GM06990 (cell line): Measurements from ENCODE around the gene CCR8.

ENCODE experiments used
- DNase-seq: peaks from one replicate; pipeline ENCODE4 v3.0.0-alpha.2; 2011; ENCODE audit not compliant: insufficient read length; ENCODE audit errors: extremely low read depth
- H3K27me3 ChIP-seq: replicated peaks from 2 replicates; pipeline ENCODE4 v1.6.0; 2011; ENCODE audit warnings: low read length; ENCODE audit not compliant: control insufficient read depth, insufficient read depth
- H3K36me3 ChIP-seq: 2 replicates; pipeline ENCODE4 v1.5.1; 2011; ENCODE audit warnings: low read length; ENCODE audit not compliant: control insufficient read depth, insufficient read depth
- H3K4me3 ChIP-seq: replicated peaks from 2 replicates; pipeline ENCODE4 v1.5.1; 2011; ENCODE audit warnings: low read depth, mild to moderate bottlenecking, control low read depth, low read length
- CTCF ChIP-seq: IDR thresholded peaks from 2 replicates; pipeline ENCODE4 v1.5.1; 2011; ENCODE audit warnings: low read length, control low read depth, mild to moderate bottlenecking, inconsistent platforms; ENCODE audit not compliant: insufficient read depth, poor library complexity, severe bottlenecking

CCR8 gene

GRCh38 chr3:39290255-39290654, 39.3 kb upstream of the CCR8 start:
- TF ChIP-seq CTCF: no peak
- no peak overlapping the region for H3K4me3 ChIP-seq
- DNase-seq: no peak
- H3K27me3 ChIP-seq: no peaks in the 10 kb centered on the region
- no peaks in the 10 kb centered on the region for H3K36me3 ChIP-seq

DNA sequence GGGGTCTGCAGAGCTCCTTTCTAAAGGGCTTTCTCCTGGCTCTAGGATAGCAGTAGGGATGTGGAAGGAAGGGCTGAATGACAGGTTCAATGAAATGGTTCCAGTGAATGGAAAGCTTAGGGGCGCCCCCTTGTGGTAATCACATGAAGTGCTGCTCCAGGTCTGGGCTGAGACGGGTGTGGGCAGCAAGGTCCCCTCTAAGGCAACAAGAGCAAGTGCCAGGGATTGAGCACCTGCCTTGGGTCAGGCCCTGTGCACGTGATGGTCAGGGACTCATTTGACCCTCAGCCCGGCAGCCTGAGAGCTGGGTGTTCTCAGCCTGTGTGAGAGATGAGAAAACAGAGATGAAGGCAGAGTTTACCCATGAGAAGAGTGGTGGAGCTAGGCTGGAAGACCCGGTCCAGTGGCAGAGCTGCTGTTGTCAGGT, 37.6 kb upstream of the CCR8 start:
- Histone ChIP-seq H3K4me3 (no peak overlapping the region), H3K27me3 (no peaks in the 10 kb centered on the region), H3K36me3 (no peaks in the 10 kb centered on the region)
- TF ChIP-seq CTCF: peak; percentile 94
- peak; percentile 56 for DNase-seq

GRCh38 chr3:39292961-39293360, 36.5 kb upstream of the CCR8 start:
- no peak for TF ChIP-seq CTCF
- Histone ChIP-seq H3K36me3 (no peaks in the 10 kb centered on the region), H3K27me3 (no peaks in the 10 kb centered on the region), H3K4me3 (no peak overlapping the region)
- DNase-seq: no peak

- no peaks in the 10 kb centered on the region; the same call in 1 of the 2 replicates for H3K36me3 ChIP-seq
- DNase-seq: peak; percentile 39
- TF ChIP-seq CTCF: no peak
- no peak overlapping the region for H3K4me3 ChIP-seq
- no peaks in the 10 kb centered on the region for H3K27me3 ChIP-seq
Measured at GRCh38 chr3:39294446-39295183, 34.9 kb upstream of the CCR8 start.

DNA sequence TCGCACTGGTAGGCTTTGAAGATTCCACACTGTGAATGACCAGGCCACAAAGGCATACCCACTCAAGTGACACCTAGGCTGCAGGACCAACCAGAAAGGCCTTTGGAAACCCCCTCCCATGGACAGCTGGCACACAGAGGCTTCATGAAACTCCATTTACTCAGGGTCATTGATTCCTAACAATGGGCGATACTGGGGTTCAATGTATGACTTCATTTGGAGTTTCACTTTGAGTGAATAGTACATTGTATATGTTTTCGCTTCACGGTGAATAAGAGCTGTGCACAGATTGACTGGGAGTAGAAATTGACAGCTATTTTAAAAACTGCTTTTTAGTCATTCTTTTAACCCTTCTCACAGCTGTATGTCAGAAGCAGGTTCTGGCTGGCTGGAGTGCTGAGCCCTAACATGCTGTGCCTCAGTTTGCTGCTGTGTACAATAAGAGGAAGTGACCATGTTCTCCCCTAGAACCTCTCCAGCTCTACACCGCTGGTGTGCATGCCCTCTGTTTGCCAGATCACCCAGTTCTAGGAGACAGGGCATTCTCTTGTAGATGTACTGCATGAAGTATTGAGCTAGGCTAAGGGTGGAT, 34.2 kb upstream of the CCR8 start:
- Histone ChIP-seq H3K4me3 (no peak overlapping the region), H3K27me3 (no peaks in the 10 kb centered on the region), H3K36me3 (no peaks in the 10 kb centered on the region; the same call in 1 of the 2 replicates)
- peak; percentile 86 for DNase-seq
- TF ChIP-seq CTCF: no peak
